Right ventricle myocardium inferior (tissue), 1 donor: ENCODE measurements around the gene CPED1. TPM values are rescaled to one million over a fixed set of nuclear protein-coding genes. Genes with fewer than 3 reads are reported as not detected.
"Not testable (repeated sequence)": the region's sequence is repeated elsewhere in the genome, so short reads cannot be mapped to it uniquely, and the experiment has no call there.

Source experiments
- ATAC-seq: fragments of 200-7000 bp; cut with Tn5 transposase; one replicate; pipeline ENCODE4 v1.9.1; 2020; ENCODE audit warnings: mild to moderate bottlenecking, moderate library complexity
- DNase-seq: peaks from one replicate; pipeline ENCODE4 v3.0.0; 2021; ENCODE audit errors: missing footprints
- intact Hi-C: fragments of 100-400 bp; cut with DNase I; formaldehyde crosslinking; loops from one replicate; pipeline ENCODE4 v1.11.0; 2022
- total RNA-seq: library from RNA; stranded (reverse); fragmentation: NEBNext Ultra II Directional; extraction: Animal tissue kit (Norgen Biotek cat#: 25700); gene quantifications from one replicate; pipeline ENCODE4 v1.2.1, GENCODE V29; 2021
- donor health status: DM: no; HTN: yes; CAD: no; lungs with severe emphysema.

The CPED1 gene
- total RNA-seq, 1 donor from 2014 or later = 27.5 TPM

DNA sequence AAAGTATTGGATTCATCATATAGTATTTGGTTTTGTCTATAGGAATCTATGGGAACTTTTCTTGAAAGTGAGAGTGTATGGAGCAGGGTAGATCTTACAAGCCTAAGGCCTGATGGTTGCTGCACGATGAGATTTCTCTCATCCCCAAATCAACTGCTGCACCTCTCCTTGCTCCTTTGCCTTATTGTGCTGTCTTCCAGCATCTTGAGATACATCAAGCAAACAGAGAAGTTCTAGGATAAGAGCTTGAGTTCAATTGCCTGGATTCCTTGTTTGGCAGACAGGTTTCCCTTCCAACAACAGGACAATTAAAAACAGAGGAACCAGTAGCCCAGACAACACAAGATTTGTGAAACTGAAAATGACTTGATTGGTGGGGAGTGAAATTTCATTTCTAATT is 56.6 kb downstream of the CPED1 start:
- DNase-seq (no peak), ATAC-seq (no peak)
- intact Hi-C loops = no loop called here

DNA sequence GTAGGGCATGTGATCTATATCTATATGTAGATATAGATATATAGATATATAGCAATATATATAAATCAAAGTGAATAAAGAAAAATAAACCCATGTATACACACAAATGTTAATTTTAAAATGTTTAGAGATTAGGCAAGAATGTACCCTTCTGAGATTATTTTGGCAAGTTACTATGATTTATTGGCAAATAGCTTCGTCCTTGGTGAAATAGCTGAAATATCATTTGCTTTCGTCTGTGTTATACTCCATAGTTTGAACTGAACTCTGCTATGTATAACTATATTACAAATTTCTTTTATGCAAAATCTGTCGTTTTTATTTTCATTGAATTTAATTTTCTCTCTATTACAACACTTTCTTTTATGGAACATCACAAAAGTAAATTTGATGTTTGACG is 57.5 kb downstream of the CPED1 start:
- no peak for ATAC-seq
- no peak for DNase-seq
- intact Hi-C loops = no loop called here

DNA sequence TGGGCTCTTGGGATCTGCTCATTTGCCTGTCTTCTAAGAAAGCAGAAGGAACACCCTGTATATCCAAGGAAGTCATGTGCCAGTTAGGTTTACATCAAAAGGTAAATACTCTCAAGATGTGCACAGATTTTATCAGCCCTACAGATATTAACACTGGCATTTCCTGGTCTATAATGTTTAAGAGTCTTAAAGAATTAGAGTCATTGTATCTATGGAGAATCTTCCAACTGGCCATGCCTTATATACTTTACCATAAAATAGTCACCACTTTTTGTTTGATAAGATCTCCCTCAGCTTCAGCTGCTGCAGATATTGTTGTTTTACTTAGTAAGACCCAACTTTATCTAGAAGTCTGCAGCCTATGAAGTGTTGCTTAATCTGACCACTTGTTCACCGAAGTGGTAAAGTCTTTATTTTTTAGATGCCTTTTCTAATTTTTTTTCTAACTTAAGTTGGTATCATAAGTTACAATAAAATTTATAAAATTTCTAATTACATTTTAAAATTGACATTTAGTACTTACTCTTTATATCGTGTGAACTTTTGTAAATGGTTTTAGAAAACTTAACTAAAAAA is 58.5 kb downstream of the CPED1 start:
- ATAC-seq = no peak
- intact Hi-C loops = no loop called here
- no peak for DNase-seq

DNA sequence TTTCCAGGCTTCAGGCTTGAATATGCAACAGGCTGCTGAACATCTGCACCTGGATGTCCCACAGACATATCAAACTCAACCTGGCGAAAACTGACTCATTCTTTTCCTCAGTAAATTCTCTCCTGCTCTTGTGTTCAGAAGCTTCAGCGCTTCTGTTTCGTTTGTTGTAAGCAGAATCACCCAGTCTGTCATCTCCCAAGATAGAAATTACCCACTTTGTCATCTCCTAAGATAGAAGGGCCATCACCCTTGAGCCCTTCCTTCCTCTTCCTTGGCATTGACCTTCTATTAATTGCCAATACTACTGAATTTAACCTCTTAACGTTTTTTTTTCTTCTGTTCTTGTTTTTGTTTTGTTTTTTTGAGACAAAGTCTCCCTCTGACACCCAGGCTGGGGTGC is 59.7 kb downstream of the CPED1 start:
- DNase-seq = no peak
- no peak for ATAC-seq
- intact Hi-C loops = no loop called here

DNA sequence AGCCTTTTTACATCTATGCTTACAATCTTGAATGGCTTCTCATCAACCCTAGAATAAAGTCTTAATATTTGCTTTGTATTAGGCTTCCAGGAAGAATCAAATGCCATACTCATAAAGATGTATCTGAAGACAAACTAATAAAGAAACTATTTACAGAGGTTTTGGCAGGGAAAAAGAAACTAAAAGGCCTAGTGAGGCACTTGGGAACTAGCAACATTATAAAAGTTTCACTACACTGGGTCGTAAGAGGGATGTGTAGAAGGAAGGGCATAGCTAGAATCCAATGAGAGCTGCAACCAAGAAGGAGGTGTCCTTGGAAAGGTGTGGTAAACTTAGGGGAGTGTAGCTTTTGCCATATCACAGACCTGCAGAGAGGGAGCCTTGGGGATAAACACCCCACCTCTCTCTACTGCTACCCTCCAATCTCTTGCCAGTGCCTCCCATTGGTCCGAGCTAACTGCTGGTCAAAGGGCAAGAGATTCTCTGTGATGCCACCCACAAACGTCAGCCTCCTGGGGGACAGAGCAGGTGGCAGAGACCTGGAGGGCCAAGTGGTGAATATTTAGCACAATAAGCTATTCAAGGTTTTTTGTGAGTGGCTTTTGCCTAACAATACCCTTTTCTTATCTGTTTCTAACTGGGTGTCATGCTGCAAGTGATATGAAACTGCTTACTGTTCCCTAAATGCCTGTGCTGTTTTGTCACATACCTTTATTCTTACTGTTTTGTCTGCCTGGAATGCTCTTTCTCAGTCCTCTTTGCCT is 60.7 kb downstream of the CPED1 start:
- intact Hi-C loops = no loop called here
- no peak for DNase-seq
- ATAC-seq = no peak

DNA sequence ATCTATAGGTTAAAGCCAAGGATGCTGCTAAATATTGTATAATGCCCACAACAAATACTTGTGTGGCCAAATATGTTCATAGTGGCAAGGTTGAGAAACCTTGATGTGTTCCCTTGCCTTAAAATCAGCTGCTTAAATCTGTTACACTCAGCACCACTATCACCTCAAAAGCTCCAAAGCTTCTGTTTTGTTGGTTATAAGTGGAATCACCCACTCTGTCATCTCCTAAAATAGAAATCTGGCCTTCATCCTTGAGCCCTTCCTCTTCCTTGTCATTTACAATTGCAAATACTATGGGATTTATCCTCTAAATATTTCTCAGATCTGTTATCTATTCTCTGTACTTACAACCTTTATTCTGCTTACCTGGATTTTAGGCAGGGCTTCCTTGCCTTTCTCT is 61.4 kb downstream of the CPED1 start:
- no peak for DNase-seq
- ATAC-seq = no peak
- intact Hi-C loops = no loop called here

DNA sequence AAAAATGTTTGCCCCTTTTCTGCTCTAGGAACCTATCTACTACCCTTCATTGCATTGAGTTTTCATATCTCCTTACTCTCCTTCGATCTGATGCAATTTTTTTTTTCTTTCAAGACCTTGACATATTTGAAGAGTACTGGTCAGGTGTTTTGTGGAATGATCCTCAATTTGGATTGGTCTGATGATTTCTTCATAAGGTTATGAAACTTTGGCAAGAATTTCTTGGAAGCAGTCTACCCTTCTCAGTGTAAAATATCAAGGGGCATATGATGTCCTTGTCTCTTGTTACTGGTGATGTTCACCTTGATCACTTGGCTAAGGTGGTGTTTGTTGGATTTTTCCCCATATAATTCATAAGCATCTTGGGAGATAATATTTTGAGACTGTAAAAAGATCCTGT is 64.7 kb downstream of the CPED1 start:
- no peak for ATAC-seq
- no peak for DNase-seq
- intact Hi-C loops = no loop called here

DNA sequence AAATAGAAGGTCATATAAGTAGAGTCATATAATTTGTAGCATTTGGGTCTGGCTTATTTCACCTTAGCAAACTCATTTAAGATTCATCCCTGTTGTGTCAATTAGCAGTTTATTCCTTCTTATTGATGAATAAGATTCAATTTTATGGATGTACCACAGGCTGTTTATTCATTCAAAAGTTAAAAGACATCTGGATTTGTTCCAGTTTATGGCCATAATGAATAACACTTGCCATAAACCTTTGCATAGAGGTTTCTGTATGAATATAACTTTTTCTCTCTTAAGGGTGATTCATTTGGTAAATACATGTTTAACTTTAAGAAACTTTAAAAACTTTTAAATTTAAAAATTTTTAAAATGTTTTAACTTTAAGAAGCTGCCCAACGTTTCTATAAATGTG is 66.4 kb downstream of the CPED1 start:
- ATAC-seq = no peak
- intact Hi-C loops = no loop called here
- DNase-seq = no peak

DNA sequence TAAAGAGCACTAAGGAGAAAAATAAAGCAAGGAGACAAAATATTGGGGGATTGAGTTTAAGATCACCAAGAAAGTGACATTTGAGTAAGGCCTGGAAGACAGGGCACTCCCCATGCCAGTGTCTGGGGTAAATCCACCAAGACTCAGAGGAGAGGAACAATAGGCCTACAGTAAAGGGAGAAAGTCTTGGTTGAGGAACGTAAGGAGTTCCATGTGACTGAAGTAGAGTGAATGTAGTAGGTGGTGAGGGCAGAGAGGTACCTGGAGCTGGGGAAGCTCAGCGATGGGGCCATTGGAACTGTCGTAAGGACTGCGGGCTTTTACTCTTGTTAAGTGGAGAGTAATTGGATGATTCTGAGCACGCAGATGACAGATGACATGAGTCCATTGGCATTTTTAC is 69.4 kb downstream of the CPED1 start:
- ATAC-seq (no peak), DNase-seq (no peak)
- intact Hi-C loops = no loop called here

DNA sequence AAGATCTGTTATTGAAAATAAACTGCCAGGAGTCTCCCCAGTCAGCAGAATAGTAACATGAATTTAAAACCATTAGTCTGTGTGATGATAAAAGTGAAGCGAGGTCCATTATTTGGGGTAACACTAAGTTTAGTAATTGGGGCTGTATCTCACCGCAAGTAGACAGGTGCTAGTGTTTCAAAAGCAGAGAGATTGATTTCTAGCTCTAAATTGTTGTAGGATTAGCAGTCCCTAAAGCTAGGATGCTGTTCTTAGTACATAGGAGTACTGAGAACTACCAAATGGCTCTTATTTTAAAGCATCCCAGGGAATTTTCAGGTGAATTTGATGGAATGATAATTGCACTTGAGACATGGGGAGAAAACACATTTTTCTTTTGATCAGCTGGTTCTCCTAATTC is 70.5 kb downstream of the CPED1 start:
- DNase-seq = no peak
- intact Hi-C loops = no loop called here
- no peak for ATAC-seq

DNA sequence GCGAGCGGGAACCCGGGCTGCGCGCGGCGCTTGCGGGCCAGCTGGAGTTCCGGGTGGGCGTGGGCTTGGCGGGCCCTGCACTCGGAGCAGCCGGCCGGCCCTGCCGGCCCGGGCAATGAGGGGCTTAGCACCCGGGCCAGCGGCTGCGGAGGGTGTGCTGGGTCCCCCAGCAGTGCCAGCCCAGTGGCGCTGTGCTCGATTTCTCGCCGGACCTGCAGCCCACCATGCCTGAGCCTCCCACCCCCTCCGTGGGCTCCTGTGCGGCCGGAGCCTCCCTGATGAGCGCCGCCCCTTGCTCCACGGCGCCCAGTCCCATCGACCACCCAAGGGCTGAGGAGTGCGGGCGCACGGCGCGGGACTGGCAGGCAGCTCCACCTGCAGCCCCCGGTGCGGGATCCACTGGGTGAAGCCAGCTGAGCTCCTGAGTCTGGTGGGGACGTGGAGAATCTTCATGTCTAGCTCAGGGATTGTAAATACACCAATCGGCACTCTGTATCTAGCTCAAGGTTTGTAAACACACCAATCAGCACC is 71.5 kb downstream of the CPED1 start:
- DNase-seq, ATAC-seq: not testable (repeated sequence)
- intact Hi-C loops = loop anchor here (5.0 kb wide), 1 partner anchor 33 kb away; no protein-coding TSS in a partner anchor

DNA sequence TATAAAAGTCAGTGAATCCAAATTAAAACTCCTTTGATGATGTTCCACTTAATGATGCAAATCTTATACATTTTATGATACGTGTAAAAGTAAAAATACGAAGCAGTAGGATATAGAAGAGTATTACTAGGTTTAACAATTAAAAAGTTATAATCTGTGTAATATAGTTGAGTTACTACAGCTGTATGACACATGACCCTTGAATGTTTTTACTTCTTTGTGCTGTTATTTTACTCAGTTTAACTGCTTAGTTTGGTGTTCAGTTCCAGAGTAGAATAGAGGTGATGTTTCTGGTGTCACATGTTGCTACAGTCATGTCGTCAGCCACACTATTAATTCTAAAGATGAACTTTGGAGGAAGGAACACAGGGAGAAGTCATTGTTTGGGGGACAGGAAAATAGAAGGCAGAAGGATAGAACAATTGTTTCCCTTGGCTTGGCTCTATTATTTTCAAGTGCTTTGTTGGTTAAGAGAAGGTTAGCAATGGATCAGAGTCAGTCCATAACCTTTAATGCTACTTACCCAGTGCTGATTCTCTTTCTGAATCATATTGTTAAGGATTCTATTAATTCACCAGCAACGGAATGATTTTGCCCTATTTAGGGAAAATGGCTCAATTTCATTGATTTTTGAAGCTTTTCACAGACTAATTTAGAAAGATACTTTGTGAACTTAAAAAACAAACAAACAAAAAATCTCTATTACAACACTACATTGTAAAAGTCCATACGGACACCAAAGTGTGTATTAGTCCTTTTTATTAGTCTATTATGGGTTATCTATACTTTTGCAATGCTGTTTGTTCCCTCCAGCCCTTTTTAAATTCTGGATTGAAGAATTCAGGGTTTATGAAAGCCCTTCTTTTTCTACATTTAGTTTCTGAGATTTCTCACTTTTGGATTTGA is 73.4 kb downstream of the CPED1 start:
- DNase-seq = no peak
- ATAC-seq = no peak
- intact Hi-C loops = loop anchor here (5.0 kb wide), 1 partner anchor 35 kb away; no protein-coding TSS in a partner anchor

DNA sequence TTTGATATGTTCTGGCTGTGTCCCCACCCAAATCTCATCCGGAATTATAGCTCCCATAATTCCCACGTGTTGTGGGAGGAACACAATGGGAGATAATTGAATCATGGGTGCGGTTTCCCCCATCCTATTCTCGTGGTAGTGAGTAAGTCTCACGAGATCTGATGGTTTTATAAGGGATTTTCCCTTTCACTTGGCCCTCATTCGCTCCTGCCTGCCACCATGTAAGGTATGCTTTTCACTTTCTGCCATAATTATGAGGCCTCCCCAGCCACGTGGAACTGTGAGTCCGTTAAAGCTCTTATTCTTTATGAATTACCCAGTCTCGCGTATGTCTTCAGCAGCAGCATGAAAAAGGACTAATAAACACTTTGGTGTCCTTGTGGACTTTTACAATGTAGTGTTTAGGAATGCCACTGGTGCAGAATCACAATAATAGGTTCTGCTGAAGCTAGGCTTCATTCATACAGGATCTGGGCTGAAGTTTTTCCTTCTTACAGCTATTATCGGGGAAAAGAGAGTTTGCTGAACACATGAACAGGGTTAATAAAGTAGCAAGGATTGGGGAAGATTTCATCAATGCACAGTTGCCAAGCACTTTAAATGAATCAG is 74.3 kb downstream of the CPED1 start:
- DNase-seq (no peak), ATAC-seq (no peak)
- intact Hi-C loops = loop anchor here (5.0 kb wide), 1 partner anchor 35 kb away; no protein-coding TSS in a partner anchor

DNA sequence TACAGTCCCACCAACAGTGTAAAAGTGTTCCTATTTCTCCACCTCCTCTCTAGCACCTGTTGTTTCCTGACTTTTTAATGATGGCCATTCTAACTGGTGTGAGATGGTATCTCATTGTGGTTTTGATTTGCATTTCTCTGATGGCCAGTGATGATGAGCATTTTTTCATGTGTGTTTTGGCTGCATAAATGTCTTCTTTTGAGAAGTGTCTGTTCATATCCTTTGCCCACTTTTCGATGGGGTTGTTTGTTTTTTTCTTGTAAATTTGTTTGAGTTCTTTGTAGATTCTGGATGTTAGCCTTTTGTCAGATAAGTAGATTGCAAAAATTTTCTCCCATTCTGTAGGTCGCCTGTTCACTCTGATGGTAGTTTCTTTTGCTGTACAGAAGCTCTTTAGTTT is 79.2 kb downstream of the CPED1 start:
- intact Hi-C loops, DNase-seq, ATAC-seq: not testable (repeated sequence)

DNA sequence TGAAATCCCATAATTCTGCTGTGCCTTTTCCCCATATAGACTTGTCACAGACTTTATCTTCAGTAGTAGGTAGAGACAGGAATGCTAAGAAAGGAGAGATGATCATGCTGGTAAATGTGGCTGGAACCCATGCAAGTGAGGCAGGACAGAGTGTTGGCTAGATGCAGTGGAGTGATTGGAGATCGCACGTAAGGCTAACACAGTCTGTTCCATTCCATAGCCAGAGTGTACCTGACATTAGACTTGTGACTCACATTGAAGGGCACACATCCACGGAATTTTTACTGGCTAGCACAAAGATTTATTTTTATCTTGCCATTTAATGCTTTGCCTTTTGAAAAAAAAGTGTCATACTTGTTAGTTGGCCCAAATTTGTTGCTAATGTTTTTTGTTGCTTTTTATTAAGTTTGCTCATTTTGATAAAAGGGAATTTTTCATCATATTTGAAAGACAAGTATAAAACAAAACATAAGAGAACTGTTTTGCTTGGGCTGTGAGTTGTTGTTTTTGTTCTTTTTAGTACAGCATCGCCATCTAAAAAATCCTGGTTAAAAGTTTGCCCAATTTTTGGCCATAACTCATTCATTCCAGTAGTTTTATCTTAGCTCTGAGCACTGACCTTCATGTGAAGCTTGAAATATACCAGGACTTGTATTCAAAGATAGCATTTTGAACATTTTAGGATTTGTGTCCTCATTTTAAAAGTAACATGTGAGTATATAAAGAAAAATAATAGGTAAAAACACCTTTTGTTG is 81.0 kb downstream of the CPED1 start:
- intact Hi-C loops = no loop called here
- no peak for DNase-seq
- peak; percentile 94 for ATAC-seq

DNA sequence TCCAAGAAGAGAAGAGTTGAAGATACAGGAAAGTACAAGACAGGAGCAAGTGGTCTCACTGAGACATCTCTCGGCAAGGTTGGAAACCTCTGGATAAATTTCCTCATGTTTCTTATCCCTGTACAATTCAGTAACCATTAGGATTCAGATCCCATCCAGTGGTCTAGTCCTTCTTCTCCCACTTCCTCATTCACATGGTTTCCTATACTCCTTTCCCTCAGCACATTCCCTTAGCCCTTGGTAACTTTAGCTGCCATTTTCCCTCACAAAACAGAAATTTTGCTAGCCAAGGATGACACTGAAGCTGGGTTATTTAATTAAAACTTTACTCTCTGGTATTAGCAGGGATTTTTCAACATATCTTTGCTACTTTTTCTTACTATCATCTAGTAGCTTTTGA is 82.6 kb downstream of the CPED1 start:
- no peak for DNase-seq
- no peak for ATAC-seq
- intact Hi-C loops = no loop called here

DNA sequence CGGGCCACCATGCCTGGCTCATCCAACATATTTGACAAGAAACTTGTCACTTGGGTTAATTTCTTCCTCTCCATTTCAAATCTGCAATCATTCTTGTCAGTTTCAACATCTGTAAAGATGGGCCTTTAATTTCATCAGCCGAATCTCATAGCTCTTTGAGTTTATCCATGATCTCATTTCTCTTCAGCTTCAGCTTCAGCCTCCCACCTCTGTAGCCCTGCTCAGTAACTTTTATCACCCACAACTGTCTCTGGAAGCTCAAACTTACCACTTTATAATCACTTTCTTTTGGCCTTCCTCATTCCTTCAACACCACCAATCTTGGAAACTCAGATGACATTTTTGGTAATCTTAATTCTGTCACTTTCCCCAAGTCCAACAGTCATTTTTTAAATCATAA is 83.2 kb downstream of the CPED1 start:
- no peak for DNase-seq

DNA sequence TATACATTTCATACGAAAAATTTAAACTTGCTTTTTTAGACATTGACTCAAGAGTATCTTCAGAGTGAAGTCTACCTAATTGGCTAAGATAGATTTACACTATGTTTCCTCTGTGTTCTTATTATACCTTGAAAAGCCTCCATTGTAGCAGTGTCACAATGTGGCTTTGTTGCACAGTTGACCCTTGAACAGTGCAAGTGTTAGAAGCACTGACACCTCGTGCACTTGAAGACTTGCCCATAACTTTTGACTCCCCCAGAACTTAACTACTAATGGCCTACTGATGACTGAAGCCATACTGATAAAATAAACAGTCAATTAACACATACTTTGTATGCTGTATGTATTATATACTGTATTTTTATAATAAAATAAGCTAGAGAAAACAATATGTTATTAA is 84.3 kb downstream of the CPED1 start:
- ATAC-seq (no peak), DNase-seq (no peak)
- intact Hi-C loops = no loop called here

More for the DNA sequence above, 83.2 kb downstream of the CPED1 start:
- ATAC-seq = no peak
- intact Hi-C loops = no loop called here
